ENCODE data around the gene JAZF1.

The JAZF1 gene

GRCh38 chr7:27991006-27991528 is 189.5 kb downstream of the JAZF1 start:
- H3K9me3 ChIP-seq (ENCODE audit: low read length): peaks cover 3% of the 10 kb centered on the region; the same call in 1 of the 2 replicates
- H3K27ac ChIP-seq (ENCODE audit: low read depth, low read length, poor library complexity, severe bottlenecking): no peak overlapping the region
- no peak overlapping the region for H2AFZ ChIP-seq (ENCODE audit: low read length)
- no peaks in the 10 kb centered on the region for H4K20me1 ChIP-seq (ENCODE audit: insufficient read depth, low read length)
- no peaks in the 10 kb centered on the region for H3F3A ChIP-seq (ENCODE audit: insufficient read depth, low read length)
- no peak for TF ChIP-seq EZH2 (IDR thresholded peaks at IDR 0.05; ENCODE audit: borderline replicate concordance, low read length)
- TF ChIP-seq, protein P1, sequence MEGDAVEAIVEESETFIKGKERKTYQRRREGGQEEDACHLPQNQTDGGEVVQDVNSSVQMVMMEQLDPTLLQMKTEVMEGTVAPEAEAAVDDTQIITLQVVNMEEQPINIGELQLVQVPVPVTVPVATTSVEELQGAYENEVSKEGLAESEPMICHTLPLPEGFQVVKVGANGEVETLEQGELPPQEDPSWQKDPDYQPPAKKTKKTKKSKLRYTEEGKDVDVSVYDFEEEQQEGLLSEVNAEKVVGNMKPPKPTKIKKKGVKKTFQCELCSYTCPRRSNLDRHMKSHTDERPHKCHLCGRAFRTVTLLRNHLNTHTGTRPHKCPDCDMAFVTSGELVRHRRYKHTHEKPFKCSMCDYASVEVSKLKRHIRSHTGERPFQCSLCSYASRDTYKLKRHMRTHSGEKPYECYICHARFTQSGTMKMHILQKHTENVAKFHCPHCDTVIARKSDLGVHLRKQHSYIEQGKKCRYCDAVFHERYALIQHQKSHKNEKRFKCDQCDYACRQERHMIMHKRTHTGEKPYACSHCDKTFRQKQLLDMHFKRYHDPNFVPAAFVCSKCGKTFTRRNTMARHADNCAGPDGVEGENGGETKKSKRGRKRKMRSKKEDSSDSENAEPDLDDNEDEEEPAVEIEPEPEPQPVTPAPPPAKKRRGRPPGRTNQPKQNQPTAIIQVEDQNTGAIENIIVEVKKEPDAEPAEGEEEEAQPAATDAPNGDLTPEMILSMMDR (IDR thresholded peaks at IDR 0.05; ENCODE audit: low read length): no peak
- H3K79me2 ChIP-seq (ENCODE audit: insufficient read depth, low read length): no peaks in the 10 kb centered on the region
- H3K27me3 ChIP-seq (ENCODE audit: insufficient read depth, low read length): no peaks in the 10 kb centered on the region
- H3K4me1 ChIP-seq (ENCODE audit: insufficient read depth, low read length, severe bottlenecking): peaks cover 15% of the 10 kb centered on the region
- no peaks in the 10 kb centered on the region for H3K9me2 ChIP-seq (ENCODE audit: low read depth, low read length)
- H3K36me3 ChIP-seq (ENCODE audit: insufficient read depth, low read length): no peaks in the 10 kb centered on the region; the same call in 1 of the 2 replicates
- no peak overlapping the region for H3K9ac ChIP-seq (ENCODE audit: low read length)
- H3K4me2 ChIP-seq (ENCODE audit: low read length): no peak overlapping the region
- no peak overlapping the region for H3K4me3 ChIP-seq (ENCODE audit: low read depth, low read length, poor library complexity, severe bottlenecking)

GRCh38 chr7:27976531-27976930 is 204.1 kb downstream of the JAZF1 start:
- Histone ChIP-seq H3K9ac (ENCODE audit: low read length) (no peak overlapping the region), H3K4me3 (ENCODE audit: low read depth, low read length, poor library complexity, severe bottlenecking) (no peak overlapping the region), H3K79me2 (ENCODE audit: insufficient read depth, low read length) (no peaks in the 10 kb centered on the region), H3K27me3 (ENCODE audit: insufficient read depth, low read length) (no peaks in the 10 kb centered on the region), H3K4me2 (ENCODE audit: low read length) (no peak overlapping the region), H3K4me1 (ENCODE audit: insufficient read depth, low read length, severe bottlenecking) (no peaks in the 10 kb centered on the region), H3F3A (ENCODE audit: insufficient read depth, low read length) (no peaks in the 10 kb centered on the region), H2AFZ (ENCODE audit: low read length) (no peak overlapping the region), H3K9me3 (ENCODE audit: low read length) (no peaks in the 10 kb centered on the region), H4K20me1 (ENCODE audit: insufficient read depth, low read length) (no peaks in the 10 kb centered on the region), H3K9me2 (ENCODE audit: low read depth, low read length) (no peaks in the 10 kb centered on the region), H3K36me3 (ENCODE audit: insufficient read depth, low read length) (no peaks in the 10 kb centered on the region), H3K27ac (ENCODE audit: low read depth, low read length, poor library complexity, severe bottlenecking) (no peak overlapping the region)
- TF ChIP-seq, protein P1 (IDR thresholded peaks at IDR 0.05; ENCODE audit: low read length): no peak
- no peak for TF ChIP-seq EZH2 (IDR thresholded peaks at IDR 0.05; ENCODE audit: borderline replicate concordance, low read length)

DNA sequence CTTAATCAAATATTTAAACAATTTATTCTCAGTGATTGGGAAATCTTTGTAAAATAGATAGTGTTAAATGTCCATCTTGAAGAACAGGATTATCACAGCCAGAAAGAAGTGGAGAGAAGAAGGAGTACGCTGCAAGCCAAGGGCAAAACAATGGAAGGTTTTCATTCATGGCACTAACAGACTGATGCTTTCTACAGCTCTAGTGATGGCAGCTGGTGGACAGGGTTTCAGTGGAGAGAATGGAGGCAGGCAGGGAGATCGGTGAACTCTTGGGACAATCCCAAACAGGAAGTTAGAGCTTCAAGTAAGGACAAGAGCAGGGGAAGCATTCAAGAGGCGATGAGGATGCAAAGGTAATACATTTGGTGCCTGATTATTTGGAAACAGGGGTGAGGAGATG is 207.0 kb downstream of the JAZF1 start:
- Histone ChIP-seq H3K9me3 (ENCODE audit: low read length) (no peaks in the 10 kb centered on the region), H3K9me2 (ENCODE audit: low read depth, low read length) (no peaks in the 10 kb centered on the region), H3K9ac (ENCODE audit: low read length) (no peak overlapping the region), H3K4me1 (ENCODE audit: insufficient read depth, low read length, severe bottlenecking) (no peaks in the 10 kb centered on the region), H2AFZ (ENCODE audit: low read length) (no peak overlapping the region), H3F3A (ENCODE audit: insufficient read depth, low read length) (no peaks in the 10 kb centered on the region), H3K27ac (ENCODE audit: low read depth, low read length, poor library complexity, severe bottlenecking) (no peak overlapping the region), H4K20me1 (ENCODE audit: insufficient read depth, low read length) (no peaks in the 10 kb centered on the region), H3K4me2 (ENCODE audit: low read length) (no peak overlapping the region), H3K4me3 (ENCODE audit: low read depth, low read length, poor library complexity, severe bottlenecking) (no peak overlapping the region), H3K36me3 (ENCODE audit: insufficient read depth, low read length) (no peaks in the 10 kb centered on the region), H3K27me3 (ENCODE audit: insufficient read depth, low read length) (no peaks in the 10 kb centered on the region), H3K79me2 (ENCODE audit: insufficient read depth, low read length) (no peaks in the 10 kb centered on the region)
- TF ChIP-seq EZH2 (IDR thresholded peaks at IDR 0.05; ENCODE audit: borderline replicate concordance, low read length): no peak
- TF ChIP-seq, protein P1 (IDR thresholded peaks at IDR 0.05; ENCODE audit: low read length): no peak

Data from OCI-LY1 (cell line).